ENCODE measurements around the gene CLEC20A.

DNA sequence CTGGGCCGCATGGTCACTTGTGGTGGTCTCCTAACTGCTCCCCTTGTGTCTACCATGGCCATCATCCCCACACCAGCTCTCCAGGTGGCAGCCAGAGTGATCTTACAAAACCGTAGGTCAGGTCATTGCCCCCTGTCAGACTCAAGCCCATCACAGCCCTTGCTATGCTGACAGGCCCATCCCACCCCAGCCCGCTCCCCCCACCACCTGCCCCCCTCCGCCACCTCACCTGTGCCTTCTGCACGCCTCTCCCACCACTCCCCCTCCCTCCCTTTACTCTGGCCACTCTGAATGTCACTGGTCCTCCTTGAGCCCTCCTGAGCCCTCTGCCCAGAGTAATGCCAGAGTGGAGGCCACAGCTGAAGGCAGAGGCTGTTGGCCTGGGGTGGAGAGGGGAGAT lies 44.6 kb upstream of the CLEC20A start:
- TF ChIP-seq CTCF (IDR thresholded peaks at IDR 0.05 in 8 of 11, conservative IDR thresholded peaks at IDR 0.05 in 3 of 11) (no peak), POLR2A (IDR thresholded peaks at IDR 0.05) (no peak), POLR2AphosphoS5 (IDR thresholded peaks at IDR 0.05) (no peak)

All from spleen (tissue), 7 donors.